GM18505 (cell line): ENCODE data around the gene EIF5A.
A peak's percentile ranks its signal among the peaks of the same experiment; 100 is the strongest.

Source experiments
- ATAC-seq: cut with Tn5 transposase; IDR thresholded peaks from one replicate; pipeline ENCODE4 v1.9.1; 2021; ENCODE audit not compliant: unreplicated experiment
- POLR2A ChIP-seq: IDR thresholded peaks from 4 replicates; pipeline ENCODE4 v1.6.1; 2011; ENCODE audit warnings: borderline replicate concordance; ENCODE audit not compliant: insufficient read depth, insufficient read length; ENCODE audit errors: extremely low read depth

Gene EIF5A

GRCh38 chr17:7306911-7307685 lies at the start of gene EIF5A:
Gene EIF5A (plus strand): TSS chr17:7307628. CDS start chr17:7309636, 2,008 bp downstream.
- peak; percentile 86 for TF ChIP-seq POLR2A
- ATAC-seq, result peak; percentile 67

DNA sequence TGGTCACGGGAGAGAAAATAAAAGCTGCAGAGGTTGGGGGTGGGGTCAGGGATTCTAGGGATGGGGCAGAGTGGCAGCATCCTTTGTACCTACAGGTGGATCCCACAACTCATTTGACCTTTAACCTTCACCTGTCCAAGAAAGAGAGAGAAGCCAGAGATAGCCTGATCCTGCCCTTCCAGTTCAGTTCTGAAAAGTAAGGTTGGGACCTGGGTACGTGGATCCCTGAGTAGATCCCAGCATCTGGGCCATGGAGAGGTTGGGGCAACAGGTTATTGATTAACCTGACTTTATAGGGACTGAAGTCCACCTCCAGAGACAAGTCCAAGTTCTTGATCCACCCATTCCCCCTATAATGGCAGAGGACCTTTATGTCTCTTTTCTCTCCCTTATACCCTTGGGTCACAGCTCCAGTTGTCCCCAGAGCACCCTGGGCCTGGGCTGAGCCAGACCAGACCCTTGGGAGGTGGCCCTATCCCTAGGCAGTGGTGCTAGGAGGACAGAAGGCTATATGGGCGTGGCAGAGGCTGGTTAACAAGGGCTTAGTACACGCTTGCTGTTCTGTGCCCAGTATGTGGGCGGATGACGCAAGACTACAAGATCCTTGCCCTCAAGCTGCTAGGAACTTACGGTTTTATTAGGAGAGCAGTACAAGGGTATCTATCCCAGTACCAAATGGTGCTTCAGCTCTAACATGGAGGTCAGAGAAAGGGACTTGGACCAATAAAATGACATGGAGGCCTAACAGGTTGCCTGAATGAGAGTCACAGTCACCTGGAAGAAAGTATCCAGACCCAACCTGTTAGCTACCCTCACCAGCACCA lies 48.5 kb upstream of the EIF5A start:
- ATAC-seq, result no peak
- no peak for TF ChIP-seq POLR2A

- no peak for TF ChIP-seq POLR2A
Observed at GRCh38 chr17:7259555-7259889, 47.9 kb upstream of the EIF5A start.

DNA sequence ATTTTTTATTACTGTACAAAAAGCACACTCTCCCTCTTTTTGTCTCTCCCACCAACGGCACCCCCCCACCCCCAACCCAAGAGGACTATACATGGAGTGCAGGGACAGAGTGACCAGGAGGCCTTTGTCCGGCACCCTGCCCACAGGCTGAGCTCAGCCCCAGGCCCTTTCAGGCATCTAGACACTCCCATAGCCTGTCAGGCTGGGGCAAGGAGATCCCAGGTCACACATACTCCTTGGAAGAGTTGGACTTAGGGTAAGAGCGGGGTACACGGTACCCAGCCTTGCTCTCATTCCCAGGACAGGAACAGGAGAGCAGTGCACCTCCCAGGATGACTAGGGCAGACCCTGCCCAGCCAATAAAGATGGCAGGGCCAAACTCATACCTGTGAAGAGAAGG lies 47.3 kb upstream of the EIF5A start:
- no peak for TF ChIP-seq POLR2A
- no peak for ATAC-seq

More at GRCh38 chr17:7259555-7259889, 47.9 kb upstream of the EIF5A start:
- ATAC-seq, result no peak

DNA sequence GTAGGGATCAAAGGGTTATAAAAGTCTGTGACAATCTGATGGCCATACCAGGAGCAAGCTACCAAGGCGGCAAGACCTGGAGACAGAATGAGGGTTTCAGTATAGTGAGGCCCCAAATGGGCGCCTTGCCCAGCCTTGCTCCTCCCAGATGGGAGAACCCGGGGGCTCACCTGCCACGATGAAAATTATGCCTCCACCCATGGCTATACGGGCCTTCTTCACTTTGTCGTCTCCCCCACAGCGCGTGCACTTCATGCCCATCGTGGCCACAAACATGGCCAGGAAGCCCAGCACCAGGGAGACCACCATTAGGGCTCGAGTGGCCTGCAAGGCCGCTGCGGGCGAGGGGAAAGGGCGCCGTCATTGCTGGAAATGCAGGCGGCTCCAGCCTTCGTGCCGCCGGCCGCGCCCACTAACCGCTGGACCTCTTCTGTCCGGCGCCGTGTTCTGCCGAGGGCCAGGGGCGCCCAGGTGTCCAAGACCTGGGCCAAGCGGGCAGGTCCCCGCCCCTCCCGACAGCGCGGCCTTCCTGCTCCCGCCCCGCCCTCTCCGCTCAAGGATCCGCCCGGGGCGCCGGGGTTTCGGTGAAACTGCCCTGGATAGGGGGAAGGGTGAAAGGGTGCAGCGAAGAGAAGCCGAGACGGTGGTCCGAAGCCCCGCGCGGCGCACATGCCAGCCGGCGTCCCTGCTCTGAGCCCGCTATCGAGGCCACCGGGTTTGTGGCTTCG lies 46.6 kb upstream of the EIF5A start:
- TF ChIP-seq POLR2A, result peak; percentile 30
- ATAC-seq, result no peak

DNA sequence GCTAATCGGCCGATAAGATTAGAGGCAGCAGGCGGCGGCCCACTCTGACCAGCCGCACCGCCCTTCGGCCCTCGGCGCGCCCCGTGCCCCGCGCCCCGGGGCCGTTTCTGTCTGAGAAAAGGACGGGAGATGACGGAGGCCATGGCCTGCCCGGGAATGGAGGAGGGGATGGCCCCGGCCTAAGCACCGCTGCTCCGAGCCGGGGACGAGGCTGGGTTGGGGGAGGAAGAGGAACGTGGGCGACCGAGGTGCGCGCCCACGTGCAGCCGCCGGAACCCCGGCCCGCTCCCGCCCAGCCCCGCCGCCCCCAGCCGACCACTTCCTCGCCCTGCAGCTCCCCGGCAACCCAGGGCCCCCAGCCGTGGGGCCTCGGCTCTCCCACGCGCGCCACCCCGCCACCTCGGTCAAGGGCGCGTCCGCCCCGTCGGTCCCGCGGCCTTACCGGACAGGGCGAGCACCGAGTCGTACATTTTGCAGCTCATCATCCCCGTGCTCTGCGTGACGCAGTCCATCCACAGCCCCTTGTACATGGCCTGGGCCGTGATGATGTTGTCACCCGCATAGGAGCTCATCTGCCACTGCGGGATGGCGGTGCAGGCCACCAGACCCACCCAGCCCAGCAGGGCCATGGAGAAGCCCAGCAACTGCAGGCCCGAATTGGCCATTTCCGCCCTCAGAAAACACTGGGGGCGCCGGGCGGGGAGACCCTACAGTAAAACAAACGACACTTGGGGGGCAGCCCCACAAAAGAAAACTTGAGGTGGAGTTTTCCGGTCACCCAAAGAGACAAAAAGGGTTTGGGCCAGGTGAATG lies 45.8 kb upstream of the EIF5A start:
- no peak for TF ChIP-seq POLR2A
- no peak for ATAC-seq

DNA sequence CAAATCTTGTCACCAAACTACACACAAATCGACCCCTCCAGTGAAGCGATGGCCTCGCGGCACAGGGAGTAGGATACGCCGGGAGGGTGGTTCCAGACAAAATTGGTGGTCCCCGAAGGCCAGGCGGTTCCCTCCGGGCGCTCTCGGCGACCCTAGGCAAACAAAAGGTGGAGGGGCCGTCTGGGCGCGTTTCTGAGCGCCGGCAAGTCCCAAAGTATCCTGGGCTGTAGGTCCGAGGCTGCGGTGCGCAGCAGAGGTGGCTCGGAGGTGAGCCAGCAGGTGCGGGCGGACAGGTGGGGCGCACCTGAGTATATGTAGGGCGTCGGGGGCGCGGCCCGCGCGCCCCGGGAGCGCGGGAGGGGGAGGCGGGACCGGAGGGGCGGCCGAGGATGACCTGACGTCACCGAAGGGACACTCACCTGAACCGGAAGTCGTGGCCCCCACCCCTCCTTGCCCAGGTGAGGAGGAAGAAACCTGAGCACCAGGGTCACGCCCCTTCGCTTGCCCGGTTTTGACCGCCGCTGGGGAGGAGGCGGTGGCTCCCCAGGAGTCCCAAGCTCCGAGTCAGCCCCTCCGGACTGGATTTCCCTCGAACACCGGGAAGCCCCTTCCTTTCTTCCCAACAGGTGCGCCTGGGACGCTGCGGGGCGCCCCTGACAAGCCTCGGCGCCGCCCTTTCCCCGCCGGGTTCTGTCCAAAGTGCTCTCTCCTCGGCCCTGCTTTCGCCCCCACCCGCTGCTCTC lies 45.1 kb upstream of the EIF5A start, which contains the start of gene CLDN7:
Gene CLDN7, minus strand, starts transcription at position 287 of the 743 bp plus-strand sequence. CDS start 435 bp downstream, outside the sequence.
- no peak for TF ChIP-seq POLR2A
- ATAC-seq, result no peak

DNA sequence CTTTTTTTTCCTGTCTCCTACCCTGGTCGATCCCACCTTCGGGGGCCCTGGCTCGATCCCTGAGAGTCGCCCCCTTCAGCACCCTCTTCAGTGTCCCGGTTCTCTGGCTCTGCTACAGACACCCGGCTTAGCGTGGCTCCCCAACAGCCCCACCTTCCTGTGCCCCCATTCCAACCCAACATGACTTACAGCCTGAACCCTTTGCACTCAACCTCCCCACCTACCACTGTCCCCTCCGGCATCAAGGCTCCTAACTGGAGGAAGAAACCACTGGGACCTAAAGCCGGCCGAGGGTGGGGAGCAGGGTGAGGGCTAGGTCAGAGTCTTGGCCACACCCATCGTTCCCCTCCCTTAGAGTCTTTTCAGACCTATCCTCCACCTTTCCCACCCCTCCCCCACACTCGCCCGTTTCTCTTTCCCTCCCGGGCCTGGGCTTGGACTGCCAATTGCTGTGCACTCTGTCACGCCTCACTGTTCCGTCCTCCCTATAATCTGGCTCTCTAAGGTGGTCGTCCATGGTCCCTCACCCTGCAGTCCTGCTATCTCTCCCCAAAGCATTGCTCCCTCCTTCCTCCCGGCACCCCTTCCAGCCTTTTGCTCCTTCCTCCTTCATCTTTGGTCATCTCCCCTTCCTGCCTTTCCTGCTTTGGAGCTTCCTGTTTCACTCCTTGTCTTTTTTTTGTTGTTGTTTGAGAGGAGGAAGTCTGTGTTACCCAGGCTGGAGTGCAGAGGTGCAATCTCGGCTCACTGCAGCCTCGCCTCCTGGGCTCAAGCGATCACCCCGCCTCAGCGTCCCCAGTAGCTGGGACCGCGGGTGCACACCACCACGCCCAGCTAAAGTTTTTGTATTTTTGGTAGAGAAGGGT lies 44.3 kb upstream of the EIF5A start:
- TF ChIP-seq POLR2A, result no peak
- no peak for ATAC-seq

DNA sequence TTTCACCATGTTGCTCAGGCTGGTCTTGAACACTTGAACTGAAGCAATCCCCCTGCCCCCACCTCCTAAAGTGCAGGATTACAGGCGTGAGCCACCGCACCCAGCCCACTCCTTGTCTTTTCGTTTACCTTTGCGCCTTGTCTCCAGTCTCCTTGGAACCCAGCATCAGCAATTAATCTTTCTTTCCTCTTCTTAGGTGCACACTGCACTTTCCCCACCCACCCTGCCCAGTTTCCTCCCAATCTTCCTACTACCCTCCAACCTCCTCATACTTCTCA lies 43.7 kb upstream of the EIF5A start:
- TF ChIP-seq POLR2A, result no peak
- no peak for ATAC-seq

DNA sequence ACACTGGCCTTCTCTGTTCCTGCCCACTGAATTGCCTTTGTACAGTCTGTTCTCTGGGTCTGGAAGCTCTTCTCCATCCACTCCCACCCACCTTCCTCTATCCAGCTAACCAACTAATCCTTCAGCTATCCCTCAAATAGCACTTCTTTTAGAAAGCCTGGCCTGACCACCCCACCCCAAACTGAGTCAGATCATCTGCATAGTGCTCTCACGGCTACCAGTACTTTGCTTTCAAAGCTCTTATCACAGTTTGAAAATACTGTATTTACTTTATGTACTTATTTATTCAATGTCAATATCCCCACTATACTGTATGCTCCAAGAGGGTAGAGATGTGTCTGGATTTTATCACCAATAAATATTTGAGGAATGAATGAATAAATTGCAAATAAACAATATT lies 40.6 kb upstream of the EIF5A start:
- ATAC-seq, result no peak
- no peak for TF ChIP-seq POLR2A

- no peak for ATAC-seq
- TF ChIP-seq POLR2A, result no peak
Observed at GRCh38 chr17:7279448-7279847, 28.0 kb upstream of the EIF5A start.

DNA sequence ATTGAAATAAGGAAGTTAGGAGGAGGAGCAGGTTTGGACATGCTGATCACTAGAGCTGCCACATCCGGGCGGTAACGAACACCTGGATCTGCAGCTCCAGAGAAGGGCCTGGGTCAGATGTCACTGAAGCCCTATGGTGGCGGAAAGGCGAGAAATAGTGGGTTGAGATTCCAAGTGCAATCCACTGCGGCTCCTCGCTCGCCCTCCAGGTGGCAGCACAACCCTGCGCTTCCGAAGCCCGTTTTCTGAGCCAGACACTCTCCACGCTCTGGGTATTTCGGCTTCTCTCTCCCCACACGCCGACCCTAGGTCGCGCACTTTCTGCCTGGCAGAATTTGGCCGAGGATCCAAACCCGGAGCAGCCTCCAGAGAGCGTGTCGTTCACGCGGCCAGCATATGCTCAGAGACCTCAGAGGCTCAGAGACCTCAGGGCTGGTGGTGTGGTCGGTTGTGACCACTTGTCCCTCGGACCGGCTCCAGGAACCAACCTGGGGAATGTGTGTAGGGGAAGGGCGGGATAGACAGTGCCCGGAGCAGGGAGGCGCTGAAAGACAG lies 26.8 kb upstream of the EIF5A start:
- peak; percentile 50 for ATAC-seq

More for the DNA sequence above, 26.8 kb upstream of the EIF5A start:
- no peak for TF ChIP-seq POLR2A
